Suprapubic skin (tissue), 4 donors: ENCODE data around the gene CNTN1. TPM values are rescaled to one million over a fixed set of nuclear protein-coding genes. Genes with fewer than 3 reads are reported as not detected.

Experiments
- DNase-seq, 2 donors: peaks; one replicate each; pipeline ENCODE4 v3.0.0-alpha.2; 2019; ENCODE audit warnings: low spot score in 2 of 2
- H3K27ac ChIP-seq: fragments of 200-600 bp; sonication (generic); one replicate; pipeline ENCODE4 v1.5.1; 2019
- H3K27me3 ChIP-seq: fragments of 200-600 bp; sonication (generic); one replicate; pipeline ENCODE4 v1.5.1; 2019
- H3K36me3 ChIP-seq: fragments of 200-600 bp; sonication (generic); one replicate; pipeline ENCODE4 v1.5.1; 2019
- H3K4me1 ChIP-seq: fragments of 200-600 bp; sonication (generic); one replicate; pipeline ENCODE4 v1.5.1; 2019
- H3K4me3 ChIP-seq: fragments of 200-600 bp; sonication (generic); one replicate; pipeline ENCODE4 v1.5.1; 2019; ENCODE audit warnings: mild to moderate bottlenecking
- H3K9me3 ChIP-seq: fragments of 200-600 bp; sonication (generic); one replicate; pipeline ENCODE4 v1.5.1; 2019
- EP300 ChIP-seq: sonication (generic); formaldehyde crosslinking; IDR thresholded peaks from one replicate; pipeline ENCODE4 v1.6.1; 2017; ENCODE audit warnings: antibody characterized with exemption
- POLR2A ChIP-seq, 2 donors: fragments of 450-650 bp; IDR thresholded peaks; one replicate each; pipeline ENCODE4 v1.6.1; 2017; ENCODE audit warnings: antibody characterized with exemption in 2 of 2, mild to moderate bottlenecking in 2 of 2, moderate library complexity in 2 of 2
- POLR2AphosphoS5 ChIP-seq, 3 donors: sonication (generic); formaldehyde crosslinking; IDR thresholded peaks; one replicate each; pipeline ENCODE4 v1.6.1; 2017; ENCODE audit warnings: antibody characterized with exemption in 3 of 3
- WGBS: methylation state at CpG from one replicate; pipeline ENCODE4 v1.1.5; 2018; 5-methylcytosine and 5-hydroxymethylcytosine counted together
- total RNA-seq, 4 donors: library from RNA; depleted of rRNA; stranded (reverse); fragments of >200 nt; gene quantifications; one replicate each; pipeline ENCODE4 v1.1.0, GENCODE V29; 2016
- TF ChIP-seq, protein P1 (sequence below), 2 donors: fragments of 200-600 bp in 1 of 2; fragments of 450-650 bp in 1 of 2; sonication (generic) in 1 of 2; IDR thresholded peaks; one replicate each; pipeline ENCODE4 v1.5.1; 2016 to 2019; ENCODE audit warnings: antibody characterized with exemption in 2 of 2, mild to moderate bottlenecking in 1 of 2, moderate library complexity in 1 of 2

Gene CNTN1
- total RNA-seq, 4 donors from 2014 or later = 5.9 to 29.7 (median 14.4) TPM

DNA sequence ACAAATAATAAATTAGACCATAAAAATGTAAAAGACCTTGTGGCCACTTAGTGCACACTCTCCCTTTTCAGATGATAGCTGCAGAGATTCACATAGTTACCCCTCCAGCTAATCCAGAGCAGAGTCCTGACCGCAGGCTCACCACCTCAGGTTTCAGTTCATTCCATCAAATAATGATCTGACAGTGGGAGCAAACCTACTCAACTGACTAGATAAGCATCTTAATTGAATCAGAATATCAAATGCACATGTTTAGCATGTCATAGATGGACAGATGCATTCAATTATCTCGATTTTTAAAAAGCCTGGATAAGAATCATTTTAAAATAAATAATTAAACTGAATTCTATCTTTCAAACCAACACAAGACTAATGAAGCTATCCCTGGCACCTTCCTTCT, 253.5 kb downstream of the CNTN1 start:
- Histone ChIP-seq H3K27ac (no peak overlapping the region), H3K9me3 (no peaks in the 10 kb centered on the region), H3K27me3 (no peaks in the 10 kb centered on the region), H3K4me3 (no peak overlapping the region), H3K36me3 (no peaks in the 10 kb centered on the region), H3K4me1 (no peaks in the 10 kb centered on the region)
- TF ChIP-seq POLR2AphosphoS5 (IDR thresholded peaks at IDR 0.05) = no peak
- TF ChIP-seq EP300 = no peak
- no peak for TF ChIP-seq POLR2A (IDR thresholded peaks at IDR 0.05)
- TF ChIP-seq, protein P1, sequence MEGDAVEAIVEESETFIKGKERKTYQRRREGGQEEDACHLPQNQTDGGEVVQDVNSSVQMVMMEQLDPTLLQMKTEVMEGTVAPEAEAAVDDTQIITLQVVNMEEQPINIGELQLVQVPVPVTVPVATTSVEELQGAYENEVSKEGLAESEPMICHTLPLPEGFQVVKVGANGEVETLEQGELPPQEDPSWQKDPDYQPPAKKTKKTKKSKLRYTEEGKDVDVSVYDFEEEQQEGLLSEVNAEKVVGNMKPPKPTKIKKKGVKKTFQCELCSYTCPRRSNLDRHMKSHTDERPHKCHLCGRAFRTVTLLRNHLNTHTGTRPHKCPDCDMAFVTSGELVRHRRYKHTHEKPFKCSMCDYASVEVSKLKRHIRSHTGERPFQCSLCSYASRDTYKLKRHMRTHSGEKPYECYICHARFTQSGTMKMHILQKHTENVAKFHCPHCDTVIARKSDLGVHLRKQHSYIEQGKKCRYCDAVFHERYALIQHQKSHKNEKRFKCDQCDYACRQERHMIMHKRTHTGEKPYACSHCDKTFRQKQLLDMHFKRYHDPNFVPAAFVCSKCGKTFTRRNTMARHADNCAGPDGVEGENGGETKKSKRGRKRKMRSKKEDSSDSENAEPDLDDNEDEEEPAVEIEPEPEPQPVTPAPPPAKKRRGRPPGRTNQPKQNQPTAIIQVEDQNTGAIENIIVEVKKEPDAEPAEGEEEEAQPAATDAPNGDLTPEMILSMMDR (IDR thresholded peaks at IDR 0.05) = no peak
- DNase-seq = no peak
- 64% methylated on average over 2 of the region's 2 CpGs for WGBS

DNA sequence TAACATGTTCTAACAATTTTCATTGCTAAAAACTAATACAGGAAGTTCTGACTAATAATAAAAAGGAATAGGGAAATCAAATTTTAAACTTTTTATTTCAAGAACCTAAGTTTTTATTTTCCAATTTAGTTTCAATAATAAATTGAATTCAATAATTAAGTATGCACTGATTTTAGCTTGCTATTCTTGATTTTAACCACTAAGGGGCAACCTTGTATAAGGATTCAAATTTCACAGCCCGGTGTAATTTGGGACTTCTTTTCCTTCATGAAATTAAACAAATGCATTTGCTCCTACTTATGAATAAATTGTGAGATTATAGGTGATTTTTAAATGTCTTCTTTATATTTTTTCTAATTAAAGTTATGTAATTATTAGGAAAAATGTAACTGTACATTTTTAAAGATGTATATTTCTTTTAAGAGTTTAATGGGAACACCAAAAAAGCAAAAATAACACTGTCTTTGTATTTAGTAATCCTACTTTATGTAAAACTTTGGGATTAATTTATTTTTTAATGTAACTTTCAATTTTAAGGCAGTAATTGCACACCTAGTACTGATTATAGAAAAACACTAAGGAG, 254.5 kb downstream of the CNTN1 start:
- Histone ChIP-seq H3K4me1 (no peaks in the 10 kb centered on the region), H3K27me3 (no peaks in the 10 kb centered on the region), H3K36me3 (no peaks in the 10 kb centered on the region), H3K27ac (no peak overlapping the region), H3K4me3 (no peak overlapping the region), H3K9me3 (no peaks in the 10 kb centered on the region)
- no peak for DNase-seq
- TF ChIP-seq, protein P1 (IDR thresholded peaks at IDR 0.05) = peak in 1 of 2 donors; percentile 39
- TF ChIP-seq POLR2AphosphoS5 (IDR thresholded peaks at IDR 0.05) = no peak
- 8% methylated on average over 1 of the region's 1 CpG for WGBS

DNA sequence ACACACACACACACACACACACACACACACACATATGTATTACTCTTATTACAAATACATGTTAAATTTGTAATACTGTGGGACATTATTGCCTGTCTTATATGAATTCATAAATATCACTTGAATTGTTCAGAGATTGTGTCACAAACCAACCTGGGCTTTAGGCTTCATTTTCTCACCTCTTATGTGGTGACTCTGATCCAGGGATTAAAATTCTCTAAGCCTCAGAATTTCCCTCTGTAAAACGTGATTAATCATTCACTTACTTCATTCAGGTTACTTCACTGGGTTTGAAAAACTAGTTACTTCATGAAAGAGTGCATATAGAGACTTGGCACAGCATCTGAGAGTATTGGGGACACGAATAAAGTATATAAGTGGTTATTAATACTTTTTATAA, 255.6 kb downstream of the CNTN1 start:
- Histone ChIP-seq H3K36me3 (no peaks in the 10 kb centered on the region), H3K27me3 (no peaks in the 10 kb centered on the region), H3K9me3 (no peaks in the 10 kb centered on the region), H3K4me3 (no peak overlapping the region), H3K4me1 (no peaks in the 10 kb centered on the region), H3K27ac (no peak overlapping the region)
- TF ChIP-seq POLR2A (IDR thresholded peaks at IDR 0.05) = no peak
- 45% methylated on average over 2 of the region's 2 CpGs for WGBS
- DNase-seq = no peak

DNA sequence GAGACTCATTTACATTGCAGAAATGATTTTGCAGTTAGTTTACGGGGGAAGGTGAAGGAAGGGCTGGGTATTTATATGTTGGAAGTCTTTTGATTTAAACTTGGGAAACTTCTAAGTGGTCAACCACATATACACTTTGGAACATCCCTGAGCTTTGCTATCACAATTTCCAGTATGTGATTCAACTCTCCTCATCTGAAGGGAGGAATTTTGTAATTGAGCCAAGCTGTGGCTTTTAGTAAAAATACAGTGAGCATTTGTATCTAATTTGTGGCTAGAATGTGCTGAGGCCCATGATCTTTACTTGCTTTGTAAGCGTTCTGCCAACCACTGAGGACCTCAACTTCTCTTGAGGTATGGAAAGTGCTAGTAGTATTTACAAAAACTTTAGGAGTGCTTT, 260.8 kb downstream of the CNTN1 start:
- Histone ChIP-seq H3K4me3 (no peak overlapping the region), H3K36me3 (no peaks in the 10 kb centered on the region), H3K27me3 (no peaks in the 10 kb centered on the region), H3K27ac (no peak overlapping the region), H3K4me1 (no peaks in the 10 kb centered on the region), H3K9me3 (no peaks in the 10 kb centered on the region)
- DNase-seq = no peak
- 80% methylated on average over 2 of the region's 2 CpGs for whole genome bisulfite sequencing
- TF ChIP-seq EP300 (no peak), POLR2AphosphoS5 (IDR thresholded peaks at IDR 0.05) (no peak), POLR2A (IDR thresholded peaks at IDR 0.05) (no peak)
- TF ChIP-seq, protein P1 (IDR thresholded peaks at IDR 0.05) = no peak

DNA sequence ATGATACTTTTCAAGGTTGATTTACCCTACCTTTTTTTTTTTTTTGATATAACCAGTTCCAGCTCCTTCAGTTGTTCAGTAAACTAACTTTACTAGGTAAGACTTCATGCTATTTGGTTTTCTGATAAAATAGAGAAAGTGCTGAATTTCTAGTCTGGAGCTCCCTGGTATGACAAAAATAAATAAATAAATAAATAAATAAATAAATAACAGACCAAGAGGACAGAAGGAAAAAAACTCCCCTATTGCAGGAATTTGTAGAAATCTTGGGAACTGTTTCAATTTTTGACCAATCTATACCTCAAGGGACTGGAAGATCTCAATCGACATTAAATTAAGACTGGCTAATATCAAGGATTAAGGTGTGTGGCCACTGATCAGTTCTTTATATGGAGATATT, 265.2 kb downstream of the CNTN1 start:
- 93% methylated on average over 1 of the region's 1 CpG for WGBS
- no peak overlapping the region for H3K27ac ChIP-seq

More for the DNA sequence above, 265.2 kb downstream of the CNTN1 start:
- H3K27me3 ChIP-seq = no peaks in the 10 kb centered on the region
- H3K36me3 ChIP-seq = no peaks in the 10 kb centered on the region
- H3K4me1 ChIP-seq = no peaks in the 10 kb centered on the region
- no peak for DNase-seq
- no peak overlapping the region for H3K4me3 ChIP-seq
- no peaks in the 10 kb centered on the region for H3K9me3 ChIP-seq
- TF ChIP-seq, protein P1 (IDR thresholded peaks at IDR 0.05) = no peak
- TF ChIP-seq EP300 (no peak), POLR2A (IDR thresholded peaks at IDR 0.05) (no peak), POLR2AphosphoS5 (IDR thresholded peaks at IDR 0.05) (no peak)
